ENCODE measurements around the gene VGLL3.
"Not testable (repeated sequence)": the region's sequence is repeated elsewhere in the genome, so short reads cannot be mapped to it uniquely, and the experiment has no call there.

The VGLL3 gene, protein sequence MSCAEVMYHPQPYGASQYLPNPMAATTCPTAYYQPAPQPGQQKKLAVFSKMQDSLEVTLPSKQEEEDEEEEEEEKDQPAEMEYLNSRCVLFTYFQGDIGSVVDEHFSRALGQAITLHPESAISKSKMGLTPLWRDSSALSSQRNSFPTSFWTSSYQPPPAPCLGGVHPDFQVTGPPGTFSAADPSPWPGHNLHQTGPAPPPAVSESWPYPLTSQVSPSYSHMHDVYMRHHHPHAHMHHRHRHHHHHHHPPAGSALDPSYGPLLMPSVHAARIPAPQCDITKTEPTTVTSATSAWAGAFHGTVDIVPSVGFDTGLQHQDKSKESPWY

DNA sequence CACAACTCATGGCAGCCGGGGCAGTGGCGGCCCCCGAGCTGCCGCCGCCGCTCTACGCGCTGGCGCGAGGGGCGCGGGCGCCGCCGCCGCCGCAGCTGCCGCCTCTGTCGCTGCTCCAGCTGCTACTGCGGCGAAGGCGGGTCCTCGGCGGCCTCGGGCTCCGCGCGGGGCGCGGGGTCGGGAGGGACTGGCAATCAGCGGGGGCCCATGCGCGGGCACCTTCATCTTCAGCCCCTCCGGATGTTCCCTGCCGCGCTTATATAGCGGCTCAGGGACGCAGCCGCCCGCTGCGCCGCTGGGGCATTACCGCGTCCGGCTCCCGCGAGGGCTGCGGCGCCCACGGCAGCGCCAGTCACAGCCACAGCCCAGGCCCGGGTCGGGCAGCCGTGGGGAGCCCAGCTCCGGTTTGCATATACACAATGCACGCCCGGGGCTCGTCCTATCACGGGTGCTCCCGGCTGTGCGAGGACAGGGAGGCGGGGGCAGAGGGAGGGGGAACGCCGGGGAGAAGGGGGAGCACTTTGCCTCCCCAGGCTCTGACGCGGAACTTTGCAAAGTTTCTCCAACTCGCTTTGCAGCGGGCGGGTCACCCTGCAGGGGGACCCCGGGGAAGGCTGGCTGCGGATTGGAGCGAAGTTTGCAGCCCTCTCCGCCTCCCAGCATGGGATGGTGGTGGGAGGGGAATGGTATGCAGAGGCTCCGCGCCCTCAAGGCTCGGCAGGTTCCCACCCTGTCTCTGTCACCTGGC, at the start of gene VGLL3:
VGLL3 (minus strand) TSS at position 416 of the 748 bp plus-strand sequence; CDS start at position 10, 406 bp downstream.
- no peak for DNase-seq

DNA sequence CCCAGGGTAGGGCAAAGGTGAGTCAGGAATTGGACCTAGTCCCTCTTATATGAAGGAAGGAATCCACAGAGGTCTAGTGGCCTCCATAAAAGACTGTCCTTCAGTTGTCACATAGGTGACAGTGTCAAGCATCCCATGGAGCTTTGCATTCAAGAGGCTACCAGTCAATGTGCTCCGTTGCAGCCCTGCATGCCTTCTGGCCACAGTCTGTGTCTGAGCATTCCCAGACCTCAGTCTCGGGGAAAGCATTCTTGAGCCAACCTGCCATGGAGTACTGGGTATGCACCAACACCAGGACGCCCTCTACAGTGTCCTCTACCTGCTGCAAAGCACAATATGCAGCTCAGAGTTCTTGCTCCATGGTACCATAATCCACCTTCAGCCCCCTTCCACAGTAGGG, 46.7 kb upstream of the VGLL3 start:
- DNase-seq: no peak

DNA sequence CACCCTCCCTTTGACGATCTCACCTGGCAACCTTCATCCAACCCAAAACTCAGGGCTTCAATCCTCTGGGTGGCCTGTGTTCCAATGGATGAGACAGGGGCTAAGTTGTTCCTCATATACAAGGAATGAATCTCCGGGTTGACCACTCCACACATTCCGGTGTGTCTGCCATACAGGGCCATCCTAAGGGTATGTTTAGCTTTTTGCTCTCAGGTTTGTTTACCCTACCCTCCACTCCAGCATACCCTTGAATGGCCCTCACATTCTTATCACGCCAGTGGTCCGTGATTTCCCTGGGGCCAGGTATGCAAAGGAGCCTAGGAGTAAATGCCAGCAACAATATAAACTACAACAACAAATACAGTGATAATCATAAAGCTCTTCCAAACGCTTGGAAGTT, 45.7 kb upstream of the VGLL3 start:
- no peak for DNase-seq

DNA sequence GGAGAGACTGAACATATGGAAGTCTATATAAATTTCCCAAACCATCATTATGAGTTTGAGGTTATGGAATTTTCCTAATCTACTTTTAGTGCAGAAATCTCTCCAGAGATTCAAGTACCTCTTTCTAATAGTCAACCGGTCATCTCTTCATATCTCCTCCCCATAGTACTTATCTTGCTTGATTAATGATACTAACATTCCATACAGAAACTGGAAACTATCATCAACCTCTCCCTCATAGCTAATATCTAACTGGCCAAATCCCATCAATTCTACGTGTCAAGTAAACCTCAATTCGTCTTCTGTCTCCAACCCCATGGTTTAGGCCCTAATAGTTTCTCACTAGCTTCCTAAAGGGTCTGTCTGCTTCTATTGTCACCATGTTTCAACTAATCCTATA, 44.4 kb upstream of the VGLL3 start:
- DNase-seq: no peak

DNA sequence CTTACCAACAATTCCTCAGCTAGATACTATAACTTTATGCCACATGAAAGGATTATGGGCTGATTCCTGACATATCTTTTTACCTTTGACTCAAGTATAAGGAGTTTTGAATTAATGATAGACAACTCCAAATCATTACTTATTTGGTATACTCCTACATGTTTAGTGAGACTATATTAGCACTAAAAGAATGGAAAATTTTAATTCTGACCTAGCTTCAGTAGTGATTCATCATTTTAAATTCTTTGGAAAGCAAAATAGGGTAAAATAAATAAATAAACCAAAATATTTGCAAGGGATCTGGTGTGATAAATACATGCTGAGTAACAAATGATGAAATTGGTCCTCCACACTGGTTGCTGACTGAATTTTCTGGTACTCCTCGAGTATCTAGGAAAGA, 42.3 kb upstream of the VGLL3 start:
- no peak for DNase-seq

DNA sequence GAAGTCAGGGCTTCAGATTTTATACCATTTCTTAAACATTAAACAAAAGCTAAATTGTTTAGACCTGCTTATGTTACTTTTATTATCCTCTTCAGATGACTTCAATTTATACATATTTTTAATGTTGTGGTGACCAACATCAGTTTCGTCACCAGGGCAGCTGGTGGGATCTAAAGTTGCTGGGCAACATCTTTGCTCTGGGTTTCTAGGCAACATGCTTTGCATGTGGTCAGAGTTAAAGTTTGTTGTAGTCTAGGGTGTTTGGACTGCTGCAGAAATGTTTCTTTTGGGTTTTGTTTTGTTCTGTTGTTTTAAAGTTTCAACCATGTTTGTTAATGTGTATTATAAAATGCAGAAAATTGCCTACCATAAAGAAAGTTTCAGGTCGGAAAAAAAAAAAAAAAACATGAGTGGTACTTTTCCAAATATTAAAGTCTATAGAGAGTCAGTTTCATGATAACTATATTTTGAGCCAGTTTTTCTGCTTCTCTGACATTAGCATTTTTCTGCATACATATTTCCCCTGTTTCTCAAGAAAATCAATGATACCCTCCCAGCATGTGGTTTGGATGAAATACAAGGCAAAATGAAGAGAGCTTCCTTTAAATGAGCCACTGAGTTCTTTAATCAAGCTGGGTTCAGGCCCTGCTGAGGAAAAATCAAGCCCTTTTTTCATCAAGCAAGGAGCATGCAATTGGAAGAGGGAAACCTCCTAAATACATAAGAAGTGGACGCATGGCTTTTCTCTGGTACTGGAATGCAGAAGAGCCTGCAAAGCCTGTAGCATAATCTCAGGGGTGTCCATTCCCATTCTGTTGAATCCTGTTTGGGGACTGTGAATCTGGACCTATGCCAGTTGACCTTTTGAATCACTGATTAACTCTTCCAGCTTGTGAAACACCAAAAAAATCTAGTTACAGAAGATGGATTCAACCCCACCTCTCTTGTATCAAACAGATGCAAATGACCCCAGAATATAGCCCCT, 35.0 kb upstream of the VGLL3 start:
- no peak for DNase-seq

DNA sequence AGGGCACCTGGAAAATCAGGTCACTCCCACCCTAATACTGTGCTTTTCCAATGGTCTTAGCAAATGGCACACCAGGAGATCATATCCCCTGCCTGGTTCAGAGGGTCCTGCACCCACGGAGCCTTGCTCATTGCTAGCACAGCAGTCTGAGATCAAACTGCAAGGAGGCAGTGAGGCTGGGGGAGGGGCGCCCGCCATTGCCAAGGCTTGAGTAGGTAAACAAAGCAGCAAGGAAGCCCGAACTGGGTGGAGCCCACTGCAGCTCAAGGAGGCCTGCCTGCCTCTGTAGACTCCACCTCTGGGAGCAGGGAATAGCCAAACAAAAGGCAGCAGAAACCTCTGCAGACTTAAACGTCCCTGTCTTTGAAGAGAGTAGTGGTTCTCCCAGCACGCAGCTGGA, 26.4 kb upstream of the VGLL3 start:
- DNase-seq: not testable (repeated sequence)

DNA sequence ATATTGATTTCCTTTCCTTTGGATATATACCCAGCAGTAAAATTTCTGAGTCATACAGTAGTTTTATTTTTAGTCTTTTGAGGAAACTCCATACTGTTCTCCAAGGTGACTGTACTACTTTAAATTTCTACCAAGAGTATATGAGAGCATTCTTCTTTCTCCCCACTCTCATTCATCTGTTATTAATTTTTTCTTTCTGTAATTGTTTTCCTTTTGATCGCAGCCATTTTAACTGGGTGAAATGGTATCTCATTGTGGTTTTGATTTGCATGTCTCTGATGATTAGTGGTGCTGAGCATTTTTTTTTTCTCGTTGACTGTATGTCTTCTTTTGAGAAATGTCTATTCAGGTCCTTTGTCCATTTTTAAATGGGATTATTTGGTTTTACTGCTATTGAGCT, 18.3 kb upstream of the VGLL3 start:
- DNase-seq: no peak

DNA sequence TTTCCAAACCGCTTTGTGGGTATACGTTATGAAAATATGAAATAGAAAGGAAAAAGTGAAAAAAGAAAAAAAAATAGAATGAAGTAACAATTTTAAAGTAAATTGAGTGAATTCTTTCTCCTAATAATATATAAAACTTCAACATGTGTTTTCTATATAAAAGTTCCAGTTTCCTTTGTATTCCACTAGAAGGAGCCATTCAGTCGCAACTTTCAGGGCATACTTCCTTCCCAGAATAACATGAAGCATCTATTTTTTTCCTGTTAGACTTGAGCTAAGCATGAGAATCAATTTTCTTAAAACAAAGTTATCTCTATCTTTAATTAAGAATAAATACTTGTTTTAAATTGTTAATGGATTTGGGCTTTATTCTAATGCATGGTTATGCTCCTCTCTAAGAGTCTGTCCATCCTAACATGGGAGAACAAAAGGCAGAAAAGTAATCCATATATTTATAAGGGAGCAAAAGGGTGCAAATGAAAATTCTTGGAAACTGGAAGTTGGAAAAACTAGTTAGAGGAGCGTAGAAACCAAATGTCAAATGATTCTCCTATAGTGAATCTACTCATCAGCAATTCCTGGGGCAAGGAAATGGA, 16.0 kb upstream of the VGLL3 start:
- DNase-seq: no peak

DNA sequence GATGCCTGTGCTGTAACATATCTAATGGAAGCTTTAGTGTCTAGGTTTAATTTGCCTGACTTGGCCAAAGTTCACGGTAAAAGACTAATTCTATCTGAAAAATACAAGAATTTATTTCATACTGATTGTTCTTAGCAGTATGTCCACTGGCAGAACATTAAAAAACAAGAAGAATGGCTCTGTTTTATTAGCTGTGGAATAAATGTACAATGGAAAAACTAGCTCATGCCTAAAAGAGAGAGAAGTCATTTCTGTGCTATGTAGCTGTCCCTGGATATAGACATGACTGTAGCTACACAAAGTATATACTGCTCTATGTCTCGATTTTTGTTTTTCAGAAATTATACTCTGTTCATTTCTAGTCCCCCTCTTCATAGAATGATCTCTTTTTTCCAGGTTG, 13.9 kb upstream of the VGLL3 start:
- no peak for DNase-seq

DNA sequence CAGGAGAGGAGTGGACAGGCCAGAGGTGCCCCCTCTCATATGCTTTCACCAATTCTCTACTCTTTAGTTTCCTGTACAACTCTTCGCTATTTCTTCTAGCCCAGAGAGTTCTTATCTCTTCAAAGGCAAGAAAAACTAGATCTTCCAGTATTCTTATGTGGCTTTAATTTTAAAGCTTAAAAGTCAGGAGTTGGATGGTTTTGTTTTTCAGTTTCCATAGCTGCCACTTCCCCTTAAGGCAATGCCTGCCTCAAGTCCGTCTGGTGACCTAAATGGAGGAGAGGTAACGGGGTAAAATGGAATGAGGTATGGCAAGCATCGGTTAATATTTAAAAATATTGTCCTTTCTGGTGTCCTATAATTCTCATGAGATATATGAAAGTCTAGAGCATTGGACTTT, 11.4 kb upstream of the VGLL3 start:
- no peak for DNase-seq

DNA sequence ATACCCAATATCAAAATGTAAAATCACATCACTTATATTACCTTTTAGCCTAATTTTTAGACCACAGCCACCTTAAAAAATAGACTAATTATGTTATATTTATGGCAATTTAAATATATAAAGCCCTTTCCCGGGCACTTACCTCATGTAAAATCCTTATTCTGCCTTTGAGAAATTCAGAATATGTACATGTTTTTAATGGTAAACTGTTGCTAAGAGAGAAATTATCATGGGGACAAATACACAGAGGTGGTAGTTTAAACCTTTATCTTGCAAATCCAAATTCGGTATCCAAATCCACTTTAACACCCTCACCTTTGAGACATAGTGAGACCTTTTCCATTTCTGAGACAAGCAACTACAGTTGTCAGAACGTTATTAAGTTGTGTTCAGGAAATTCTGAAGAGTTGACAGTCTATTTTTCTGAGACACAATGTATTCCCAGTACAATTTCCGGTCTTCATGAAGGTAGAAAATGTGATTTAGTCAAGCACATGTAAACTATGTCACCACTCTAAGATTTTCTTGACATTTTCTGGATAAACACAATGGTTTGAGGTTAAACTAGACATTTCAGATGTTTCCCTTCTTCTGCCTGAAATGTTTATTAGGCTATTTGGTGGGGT, 10.6 kb upstream of the VGLL3 start:
- no peak for DNase-seq

DNA sequence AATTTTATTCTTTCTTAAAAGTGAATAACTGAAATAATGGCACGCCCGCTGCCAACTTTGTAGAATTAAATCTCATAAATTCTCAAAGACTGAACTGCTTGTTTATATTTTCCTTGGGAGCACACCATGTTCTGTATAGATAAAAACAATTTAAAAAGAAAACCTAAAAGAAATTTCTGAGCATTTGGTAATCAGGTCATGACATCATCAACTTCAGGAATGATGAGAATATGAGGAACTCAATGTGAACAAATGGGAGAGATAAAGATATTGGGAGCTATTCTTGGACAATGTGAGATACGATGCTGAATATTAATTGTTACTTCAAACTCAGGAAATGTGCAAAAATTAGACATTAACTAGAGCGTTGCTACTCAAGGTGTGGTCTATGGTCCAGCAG, 10.0 kb upstream of the VGLL3 start:
- DNase-seq: no peak

DNA sequence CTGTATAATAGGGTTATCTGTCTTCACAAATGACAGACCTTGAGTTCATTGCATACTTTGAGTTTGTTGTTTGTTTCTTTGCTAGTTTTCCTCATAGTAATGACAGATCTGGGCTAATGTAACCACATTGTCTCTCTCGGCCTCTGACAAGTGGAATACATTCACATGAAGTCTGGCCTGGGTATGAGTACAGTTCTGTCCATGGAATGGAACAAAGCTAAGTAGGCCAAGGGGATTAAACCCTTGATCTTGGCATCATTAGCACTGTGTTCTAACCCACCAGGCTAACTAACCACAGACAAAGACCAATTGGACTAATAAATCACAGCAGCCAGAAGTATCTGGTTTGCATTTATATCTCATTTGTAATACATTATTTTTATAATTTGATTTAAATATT, 7.6 kb upstream of the VGLL3 start:
- DNase-seq: no peak

DNA sequence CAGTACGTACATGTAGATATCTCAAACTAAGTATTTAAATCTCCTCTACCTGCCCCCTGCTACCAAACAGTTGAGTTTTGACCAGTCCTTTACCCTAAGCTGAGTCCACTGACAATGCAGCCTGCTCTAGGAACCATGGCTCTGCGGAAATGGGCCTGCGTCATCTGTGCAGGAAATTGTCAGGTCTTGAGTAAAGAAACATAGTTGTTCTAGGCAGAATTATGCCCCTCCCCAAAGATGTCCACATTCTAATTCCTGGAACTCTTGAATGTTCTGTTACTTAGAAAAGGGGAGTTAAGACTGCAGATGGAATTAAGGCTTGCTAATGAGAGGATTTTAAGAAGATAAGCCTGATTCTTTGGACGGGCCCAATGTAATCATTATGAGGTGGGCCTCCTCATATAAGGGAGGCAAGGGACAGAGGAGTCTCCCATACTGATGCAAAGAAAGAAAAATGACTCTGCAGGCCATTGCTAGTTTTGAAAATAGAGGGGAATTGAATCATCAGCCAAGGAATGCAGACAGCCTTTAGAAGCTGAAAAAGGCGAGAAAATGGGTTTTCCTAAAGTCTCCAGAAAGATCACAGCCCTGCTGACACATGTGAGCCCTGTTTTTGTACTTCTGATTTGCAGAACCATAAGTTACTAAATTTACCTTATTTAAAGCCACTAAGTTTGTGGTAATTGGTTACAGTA, 5.5 kb upstream of the VGLL3 start:
- no peak for DNase-seq

DNA sequence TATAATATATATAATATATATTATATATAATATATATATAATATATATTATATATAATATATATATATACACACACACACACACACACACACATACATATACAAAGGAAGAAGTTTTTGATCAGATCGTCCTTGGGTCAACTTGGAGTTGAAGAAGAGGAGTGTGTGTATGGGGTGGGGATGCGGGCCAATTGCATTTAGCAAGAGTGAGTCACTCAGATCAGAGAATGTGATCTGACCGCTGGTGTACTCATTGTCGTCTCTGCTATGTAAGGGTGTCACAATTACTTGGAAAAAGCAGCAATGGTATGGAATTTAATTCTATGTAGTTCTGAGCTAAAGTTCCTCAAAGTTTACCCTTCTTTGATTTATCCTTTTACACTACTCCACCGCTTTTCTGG, 4.6 kb upstream of the VGLL3 start:
- DNase-seq: no peak

DNA sequence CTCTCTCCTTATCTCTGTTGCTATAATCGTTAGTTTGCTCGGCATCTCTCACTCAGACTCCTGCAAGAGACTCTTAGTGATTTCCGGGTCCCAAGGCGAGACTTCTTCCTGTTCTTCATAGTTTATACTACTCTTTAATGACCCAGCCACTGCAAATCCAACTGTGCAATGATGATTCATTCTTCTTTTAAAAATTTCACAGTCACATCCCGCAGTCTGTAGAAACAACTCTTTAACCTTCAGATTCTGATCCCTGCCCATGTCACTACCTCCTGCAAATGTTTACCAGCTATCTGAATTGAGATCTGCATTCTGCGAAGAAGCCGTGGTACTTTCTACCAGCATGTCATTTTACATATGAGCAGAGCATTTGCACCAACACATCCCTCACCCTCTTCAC, 2.8 kb upstream of the VGLL3 start:
- no peak for DNase-seq

DNA sequence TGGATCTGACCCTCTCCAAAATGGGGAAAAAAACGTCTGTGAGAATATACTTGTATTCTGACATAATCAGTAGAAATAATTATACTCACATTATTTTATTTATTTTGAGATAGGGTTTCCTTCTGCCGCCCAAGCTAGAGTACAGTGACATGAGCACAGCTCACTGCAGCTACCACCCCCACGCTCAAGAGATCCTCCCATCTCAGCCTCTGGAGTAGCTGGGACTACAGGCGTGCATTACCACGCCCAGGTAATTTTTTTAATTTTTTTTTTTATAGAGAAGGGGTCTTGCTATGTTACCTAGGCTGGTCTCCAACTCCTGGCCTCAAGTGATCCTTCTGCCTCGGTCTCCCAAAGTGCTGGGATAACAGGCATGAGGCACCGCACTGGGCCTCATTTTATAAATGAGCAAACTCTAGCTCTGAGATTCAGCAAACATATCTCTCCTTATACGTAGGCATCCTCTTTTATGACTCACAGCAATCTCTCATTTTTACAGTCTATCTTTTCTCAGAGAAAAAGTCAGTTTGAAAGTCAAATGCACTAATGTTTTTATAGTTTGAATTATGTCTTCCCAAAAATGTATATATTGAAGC, 989 bp upstream of the VGLL3 start:
- DNase-seq: no peak

DNA sequence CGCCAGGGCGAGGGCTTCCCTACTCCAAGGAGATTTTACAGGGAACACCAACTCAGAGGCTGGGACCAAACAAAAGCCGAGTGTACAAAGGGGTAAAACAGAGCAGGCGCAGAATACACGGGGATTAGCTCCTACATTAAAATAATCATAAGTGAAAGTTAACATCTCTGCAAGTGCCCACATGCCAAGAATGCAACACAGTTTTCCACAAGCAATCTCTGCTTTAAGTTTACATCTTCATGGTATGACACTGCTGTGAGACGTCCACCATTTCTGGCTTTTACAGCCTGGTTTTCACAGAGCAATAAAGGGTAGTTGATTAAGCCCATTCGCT, 500 bp upstream of the VGLL3 start:
- no peak for DNase-seq

DNA sequence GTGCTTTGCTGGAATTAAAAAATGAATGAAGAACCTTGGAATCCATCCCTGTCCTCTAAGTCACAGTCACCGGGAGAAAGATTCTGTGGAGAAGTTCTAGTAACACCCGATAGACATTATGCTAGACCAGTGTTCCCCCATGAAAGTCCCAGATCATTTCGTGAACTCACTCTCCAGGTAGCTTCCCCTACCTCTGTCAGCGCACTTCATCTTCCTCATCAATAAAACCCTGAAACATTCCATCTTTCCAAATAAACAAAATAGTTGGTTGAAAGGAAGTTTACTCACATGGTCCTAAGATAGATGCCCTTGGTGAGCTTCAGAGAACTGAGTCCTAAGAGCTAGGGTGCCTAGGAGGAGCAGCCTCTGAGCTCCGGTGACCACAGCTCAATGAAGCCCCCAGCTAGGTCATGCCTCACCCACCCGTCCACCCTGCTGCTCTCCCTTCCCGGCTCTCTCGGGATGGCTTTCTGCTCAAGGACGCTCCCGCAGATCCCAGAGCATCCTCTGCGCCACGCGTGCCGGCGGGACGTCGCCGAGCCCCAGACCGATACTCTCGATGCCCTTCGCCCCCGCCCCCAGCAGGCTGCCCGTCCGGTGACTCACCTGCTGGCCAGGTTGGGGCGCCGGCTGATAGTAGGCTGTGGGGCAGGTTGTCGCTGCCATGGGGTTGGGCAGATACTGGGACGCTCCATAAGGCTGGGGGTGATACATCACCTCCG, 776 bp downstream of the VGLL3 start:
- no peak for DNase-seq

DNA sequence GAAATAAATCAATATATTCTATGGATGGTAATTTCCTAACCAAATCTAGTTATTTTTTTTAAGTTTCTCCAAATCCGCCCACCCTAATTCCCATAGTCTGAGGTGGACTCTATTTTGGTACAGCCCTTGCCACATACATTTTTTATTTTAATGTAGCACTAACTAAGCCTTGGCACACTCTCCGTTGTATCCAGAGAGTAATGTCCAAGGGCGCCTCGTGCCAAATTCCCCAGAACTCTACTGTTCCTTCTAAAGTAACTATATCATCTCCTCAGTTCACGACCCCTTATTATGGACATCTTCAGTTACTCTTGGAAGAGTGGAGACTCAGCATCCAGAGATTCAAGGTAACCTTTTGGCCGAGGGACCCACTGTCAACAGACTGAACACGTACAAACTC, 1.3 kb downstream of the VGLL3 start:
- DNase-seq: no peak
